GM19324 (cell line): ENCODE data around the gene RB1.

Source experiments
- ATAC-seq: cut with Tn5 transposase; IDR thresholded peaks from one replicate; pipeline ENCODE4 v1.9.1; 2021; ENCODE audit warnings: mild to moderate bottlenecking, moderate library complexity; ENCODE audit not compliant: unreplicated experiment, low FRiP score

RB1 gene

GRCh38 chr13:48303359-48304142 lies at the start of gene RB1:
RB1 (plus strand) TSS chr13:48303751; CDS start chr13:48303913, 162 bp downstream.
- peak; percentile 79 for ATAC-seq

DNA sequence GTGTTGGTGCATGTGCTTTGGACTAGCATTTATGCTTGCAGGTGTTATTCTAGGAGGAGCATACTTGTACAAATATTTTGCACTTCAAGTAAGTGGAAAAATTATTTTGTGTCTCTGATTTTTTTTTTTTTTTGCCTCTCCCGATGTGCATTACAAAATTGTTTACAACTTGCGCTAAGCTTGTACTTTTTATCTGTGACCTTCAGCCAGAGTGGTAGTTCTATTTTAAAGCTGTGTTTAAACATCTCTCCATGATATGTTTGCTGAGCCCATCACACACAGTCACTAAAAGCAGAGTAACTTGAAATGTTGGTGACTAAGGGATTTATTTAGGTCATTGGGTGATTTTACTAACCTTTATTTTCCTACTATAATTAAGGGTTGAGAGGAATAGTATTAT lies 49.7 kb upstream of the RB1 start:
- ATAC-seq, result no peak

- no peak for ATAC-seq
Measured at GRCh38 chr13:48255090-48255489, 48.5 kb upstream of the RB1 start.

DNA sequence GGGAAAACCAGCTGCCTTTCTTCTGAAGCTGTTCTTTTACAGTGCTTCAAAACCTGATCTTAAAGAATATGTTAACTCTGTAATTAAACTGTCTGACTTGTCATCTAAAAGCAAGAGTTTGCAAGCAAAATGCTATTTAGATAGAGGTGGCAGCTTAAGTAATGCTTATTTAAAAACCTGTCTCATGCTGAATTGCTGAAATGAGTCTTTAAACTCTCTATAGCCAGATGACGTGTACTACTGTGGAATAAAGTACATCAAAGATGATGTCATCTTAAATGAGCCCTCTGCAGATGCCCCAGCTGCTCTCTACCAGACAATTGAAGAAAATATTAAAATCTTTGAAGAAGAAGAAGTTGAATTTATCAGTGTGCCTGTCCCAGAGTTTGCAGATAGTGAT lies 47.6 kb upstream of the RB1 start:
- ATAC-seq, result no peak

DNA sequence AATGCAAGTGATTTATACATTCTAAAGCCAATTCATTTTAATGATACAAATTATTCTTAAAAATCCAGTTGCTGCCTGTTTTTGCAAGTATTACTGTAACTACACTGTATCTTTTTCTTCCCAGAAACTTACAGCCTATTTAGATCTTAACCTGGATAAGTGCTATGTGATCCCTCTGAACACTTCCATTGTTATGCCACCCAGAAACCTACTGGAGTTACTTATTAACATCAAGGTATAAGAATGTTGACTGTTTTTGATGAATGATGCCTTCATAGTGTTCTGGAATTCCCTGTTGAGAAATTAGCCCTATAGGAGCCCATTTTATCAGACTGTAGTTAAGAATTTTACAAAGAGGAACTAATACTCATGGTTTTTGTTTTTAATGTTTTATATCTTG lies 45.5 kb upstream of the RB1 start:
- no peak for ATAC-seq

- ATAC-seq, result no peak
Measured at GRCh38 chr13:48258430-48258829, 45.1 kb upstream of the RB1 start.

GRCh38 chr13:48260970-48261369 lies 42.6 kb upstream of the RB1 start:
- ATAC-seq, result no peak

- no peak for ATAC-seq
Measured at GRCh38 chr13:48263196-48263595, 40.4 kb upstream of the RB1 start.

- ATAC-seq, result no peak
Measured at GRCh38 chr13:48264058-48264457, 39.5 kb upstream of the RB1 start.

DNA sequence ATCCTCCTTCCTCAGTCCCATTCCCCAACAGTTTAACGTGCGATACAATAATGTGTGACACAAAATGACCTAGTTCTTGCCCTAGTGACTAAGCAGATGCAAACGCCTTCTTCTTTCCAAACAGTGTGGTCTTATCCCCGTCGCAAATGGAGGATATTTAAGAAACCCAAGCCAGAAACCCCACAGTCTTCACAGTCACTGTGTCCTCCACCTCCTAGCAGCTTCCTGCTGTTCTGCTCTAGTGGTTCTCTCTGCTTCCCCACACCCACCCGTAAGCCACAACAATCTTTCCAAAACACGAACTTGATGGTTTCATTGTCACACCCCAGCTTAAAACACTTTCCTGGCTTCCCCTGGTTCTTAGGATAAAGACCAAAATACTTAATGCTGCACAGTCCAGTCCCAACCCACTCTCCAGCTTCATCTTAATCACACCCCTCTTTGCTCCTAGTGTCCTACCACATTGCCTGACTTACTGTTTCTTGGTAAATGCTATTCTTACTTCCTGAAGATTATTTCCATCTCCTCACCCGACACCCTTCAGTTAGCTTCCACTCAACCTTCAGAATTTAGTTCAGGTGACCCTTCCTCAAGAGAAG lies 38.2 kb upstream of the RB1 start:
- ATAC-seq, result no peak

GRCh38 chr13:48266150-48266549 lies 37.4 kb upstream of the RB1 start:
- ATAC-seq, result no peak

GRCh38 chr13:48266701-48267639 lies 36.6 kb upstream of the RB1 start:
- ATAC-seq, result no peak

GRCh38 chr13:48268019-48268418 lies 35.5 kb upstream of the RB1 start:
- ATAC-seq, result no peak

DNA sequence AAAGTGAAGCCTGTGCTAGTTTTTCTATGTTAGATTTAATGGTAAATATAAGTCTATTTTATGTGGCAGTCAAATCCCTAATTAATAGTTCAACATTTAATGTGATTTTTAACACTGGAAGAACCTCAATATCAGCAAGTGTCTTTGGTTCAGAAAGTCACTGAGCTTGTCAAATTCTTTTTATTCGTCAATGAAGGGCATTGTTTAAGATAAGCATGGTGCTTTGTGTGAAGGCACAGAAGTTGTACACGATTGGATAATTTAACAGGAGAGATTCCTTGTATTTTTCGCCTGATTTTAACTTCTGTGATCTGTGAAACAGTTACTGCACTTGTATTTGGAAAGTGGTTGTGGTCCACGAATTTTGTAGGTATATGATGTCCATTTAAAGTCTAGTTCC lies 30.2 kb upstream of the RB1 start:
- no peak for ATAC-seq

- no peak for ATAC-seq
Measured at GRCh38 chr13:48275507-48275906, 28.0 kb upstream of the RB1 start.

DNA sequence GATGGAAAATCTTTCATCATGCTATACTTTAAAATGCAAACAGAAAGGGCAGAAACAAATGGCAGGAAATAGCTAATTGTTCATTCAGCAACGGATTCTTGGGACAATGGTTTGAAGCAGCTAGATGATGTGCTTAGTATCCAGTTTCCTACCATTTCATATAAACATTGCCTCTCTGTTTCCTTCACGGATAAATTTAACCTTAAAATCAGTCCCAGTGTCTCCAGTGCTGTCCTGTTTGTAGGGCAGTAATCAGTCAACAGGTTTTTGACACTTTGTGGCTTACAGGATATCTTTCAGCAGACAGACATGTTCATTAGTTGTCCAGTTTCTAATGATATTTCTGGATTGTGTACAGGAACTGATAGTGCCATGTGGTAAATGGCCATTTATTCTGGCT lies 24.7 kb upstream of the RB1 start:
- ATAC-seq, result no peak

- no peak for ATAC-seq
Measured at GRCh38 chr13:48281556-48281955, 22.0 kb upstream of the RB1 start.

DNA sequence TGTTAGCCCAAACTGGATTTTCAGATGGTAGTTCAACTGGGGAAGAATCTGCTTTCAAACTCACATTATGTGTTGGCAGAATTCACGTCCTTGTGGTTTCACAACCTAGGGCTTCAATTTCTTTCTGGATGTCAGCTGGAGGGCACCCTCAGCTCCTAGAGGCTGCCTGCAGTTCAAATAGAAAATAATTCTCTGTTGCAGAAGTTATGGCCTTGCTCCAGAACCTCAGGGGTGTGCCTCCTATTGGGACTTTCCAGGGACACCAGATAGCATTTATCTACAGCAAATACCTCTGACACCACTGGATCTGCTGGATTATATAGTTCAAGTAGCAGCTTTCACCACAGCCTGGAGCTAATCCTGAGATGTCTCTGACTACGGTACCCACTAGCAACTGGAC lies 11.8 kb upstream of the RB1 start:
- no peak for ATAC-seq

DNA sequence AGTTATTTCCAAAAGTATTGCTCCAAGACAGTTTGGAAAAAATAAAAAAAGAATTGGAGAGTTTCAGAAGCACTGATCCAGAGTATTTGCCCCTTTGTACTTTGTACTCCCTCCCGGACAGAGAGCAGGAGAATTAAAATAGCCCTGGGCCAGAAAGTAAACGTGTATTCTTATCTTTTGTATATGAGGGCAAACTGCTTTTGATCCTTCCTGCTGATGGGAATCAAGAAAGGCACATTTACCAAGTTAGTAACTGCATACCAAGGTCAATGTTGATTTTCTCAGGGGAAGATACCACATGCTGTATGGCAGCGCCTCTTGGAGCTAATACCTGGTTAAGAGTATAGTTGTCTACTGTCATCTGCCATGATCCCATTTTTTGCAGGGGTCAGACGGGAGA lies 10.9 kb upstream of the RB1 start:
- ATAC-seq, result no peak

- ATAC-seq, result no peak
Measured at GRCh38 chr13:48294653-48295052, 8.9 kb upstream of the RB1 start.

- ATAC-seq, result no peak
Measured at GRCh38 chr13:48295271-48295670, 8.3 kb upstream of the RB1 start.
